ENCODE measurements around the gene C16orf82.
"Not testable (repeated sequence)": the region's sequence is repeated elsewhere in the genome, so short reads cannot be mapped to it uniquely, and the experiment has no call there.

Gene C16orf82

DNA sequence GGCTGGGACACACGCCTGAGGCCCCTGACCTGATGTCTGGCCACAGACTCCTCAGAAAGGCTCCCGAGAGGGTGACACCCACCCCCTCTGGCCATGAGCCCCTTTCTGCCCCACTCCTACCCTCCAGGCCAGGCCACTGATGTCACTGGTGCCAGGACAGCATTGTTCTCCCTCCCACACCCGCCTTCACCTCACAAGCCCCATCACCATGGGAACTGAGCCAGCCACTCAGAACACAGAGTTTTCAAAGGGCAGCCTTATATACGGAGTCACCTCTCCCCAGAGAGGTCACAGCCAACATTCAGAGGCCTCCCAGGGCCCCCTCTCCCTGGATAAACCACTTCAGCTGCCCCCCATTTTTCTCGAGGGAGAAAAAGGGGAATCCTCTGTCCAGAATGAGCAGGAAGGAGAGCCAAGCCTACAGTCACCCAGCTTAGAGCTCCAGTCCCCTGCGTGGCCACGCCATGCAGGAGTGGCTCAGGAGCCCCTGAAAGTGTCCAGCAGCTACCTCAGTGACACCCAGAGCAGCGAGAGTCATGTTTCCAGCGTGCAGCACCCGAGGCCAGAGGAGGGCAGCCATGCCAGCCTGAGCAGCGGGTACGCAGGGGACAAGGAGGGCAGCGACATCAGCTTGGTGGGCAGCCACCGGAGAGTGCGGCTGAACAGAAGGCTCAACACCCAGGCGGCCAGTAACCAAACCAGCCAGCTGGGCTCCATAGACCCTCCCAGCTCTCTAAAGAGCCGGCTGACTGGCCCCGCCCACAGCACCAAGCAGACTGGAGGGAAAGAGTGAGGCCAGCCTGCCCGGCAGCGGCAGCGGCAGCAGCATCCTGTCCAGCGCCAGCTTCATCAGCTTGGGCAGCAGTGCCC lies at the start of gene C16orf82:
Gene C16orf82 (plus strand): TSS at position 260 of the 870 bp plus-strand sequence.
- no peak for DNase-seq (ENCODE audit: low read depth in 2 of 2)

GRCh38 chr16:27020031-27020430 lies 46.7 kb upstream of the C16orf82 start:
- no peak for DNase-seq (ENCODE audit: low read depth in 2 of 2)

GRCh38 chr16:27024010-27024409 lies 42.7 kb upstream of the C16orf82 start:
- no peak for DNase-seq (ENCODE audit: low read depth in 2 of 2)

DNA sequence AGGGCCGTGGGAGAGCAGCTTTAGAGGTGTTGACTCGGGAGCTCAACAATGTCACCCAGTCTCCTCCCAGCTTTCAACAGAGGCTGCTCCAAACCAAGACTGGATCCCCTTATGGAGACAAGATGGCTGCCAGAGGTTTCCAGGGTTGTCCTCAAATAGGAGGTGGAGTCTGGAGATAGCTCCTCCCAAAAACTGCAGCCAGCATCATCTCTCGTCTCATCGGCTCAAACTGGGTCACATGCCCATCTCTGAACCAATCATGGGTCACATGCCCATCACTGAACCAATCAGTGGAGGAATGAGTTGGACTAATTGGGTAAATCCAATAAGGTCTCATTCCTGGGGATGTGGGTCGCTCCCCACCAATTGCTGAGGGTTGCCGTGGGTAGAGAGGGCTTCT lies 41.1 kb upstream of the C16orf82 start:
- no peak for DNase-seq (ENCODE audit: low read depth in 2 of 2)

- DNase-seq (ENCODE audit: low read depth in 2 of 2), result no peak
Observed at GRCh38 chr16:27027971-27028370, 38.8 kb upstream of the C16orf82 start.

GRCh38 chr16:27028591-27029110 lies 38.1 kb upstream of the C16orf82 start:
- no peak for DNase-seq (ENCODE audit: low read depth in 2 of 2)

- no peak for DNase-seq (ENCODE audit: low read depth in 2 of 2)
Observed at GRCh38 chr16:27029525-27029924, 37.2 kb upstream of the C16orf82 start.

DNA sequence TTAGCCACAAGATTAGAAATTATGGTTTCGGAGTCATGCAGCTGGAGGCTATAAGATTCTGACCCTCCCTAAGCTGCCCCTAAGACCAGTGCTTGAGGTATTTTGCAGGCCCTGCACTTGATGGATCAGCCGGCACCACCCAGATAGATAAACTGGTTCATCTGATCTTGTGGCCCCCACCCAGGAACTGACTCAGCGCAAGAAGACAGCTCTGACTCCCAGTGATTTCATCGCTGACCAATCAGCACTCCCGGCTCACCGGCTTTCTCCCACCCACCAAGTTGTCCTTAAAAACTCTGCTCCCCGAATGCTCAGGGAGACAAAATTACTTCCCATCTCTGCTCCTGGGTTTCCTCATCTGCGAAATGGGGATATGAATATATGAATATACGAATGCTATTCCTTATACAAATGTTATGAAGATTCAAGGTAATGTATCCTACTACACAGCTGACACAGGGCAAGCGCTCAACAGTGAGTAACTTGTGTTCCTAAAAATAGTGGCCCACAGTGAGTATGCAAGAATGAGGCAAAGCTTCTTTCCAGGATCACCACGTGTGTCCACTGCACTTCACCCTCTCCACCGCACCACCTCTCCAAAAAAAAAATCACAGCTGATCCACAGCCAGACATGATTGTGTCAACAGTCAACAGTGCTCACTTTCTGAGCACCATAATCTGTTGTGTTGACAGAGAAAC lies 33.3 kb upstream of the C16orf82 start:
- no peak for DNase-seq (ENCODE audit: low read depth in 2 of 2)

DNA sequence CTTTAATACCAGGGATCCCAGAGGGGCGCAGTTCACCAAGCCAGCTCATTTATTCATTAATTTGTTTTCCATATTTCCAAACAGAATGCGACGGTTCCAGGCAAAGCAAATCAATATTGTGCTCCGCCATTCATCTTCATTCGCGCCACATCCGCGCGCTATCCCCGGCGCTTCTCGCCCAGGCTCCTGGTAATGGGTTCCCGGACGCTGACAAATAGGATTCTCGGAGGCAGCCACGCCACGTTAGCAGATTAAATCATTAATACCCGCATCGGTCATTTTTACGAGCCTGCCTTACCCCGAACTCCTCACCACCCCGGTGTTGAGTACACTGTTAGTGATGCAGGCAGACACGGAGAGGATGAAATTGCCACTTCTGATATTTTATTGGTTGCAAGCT lies 26.0 kb upstream of the C16orf82 start:
- DNase-seq (ENCODE audit: low read depth in 2 of 2), result no peak

DNA sequence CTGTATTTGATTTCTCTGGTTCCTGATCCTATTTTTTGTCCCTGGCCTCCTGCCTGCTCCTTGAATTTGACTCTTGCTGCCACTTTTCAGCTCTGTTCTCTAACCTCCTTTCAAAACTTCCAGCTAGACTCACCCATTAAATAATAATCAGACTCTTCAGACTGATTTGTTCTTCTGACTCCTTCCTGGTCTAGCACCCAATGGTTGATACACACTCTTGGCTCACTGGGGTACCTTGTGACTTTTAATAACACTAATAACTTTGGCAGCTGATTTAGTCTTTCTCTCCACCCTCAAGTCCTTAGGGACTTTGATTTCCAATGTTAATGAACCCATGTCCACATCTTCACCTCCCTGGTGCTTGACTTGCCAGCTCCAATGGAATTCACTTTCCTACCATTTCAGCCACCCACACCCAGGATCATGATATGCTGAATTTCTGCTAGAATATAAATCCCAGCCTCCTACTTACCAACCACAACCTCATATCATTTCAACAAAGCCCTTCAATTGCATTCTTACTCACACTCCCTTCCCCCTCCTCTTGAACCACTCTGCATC lies 19.7 kb upstream of the C16orf82 start:
- no peak for DNase-seq (ENCODE audit: low read depth in 2 of 2)

DNA sequence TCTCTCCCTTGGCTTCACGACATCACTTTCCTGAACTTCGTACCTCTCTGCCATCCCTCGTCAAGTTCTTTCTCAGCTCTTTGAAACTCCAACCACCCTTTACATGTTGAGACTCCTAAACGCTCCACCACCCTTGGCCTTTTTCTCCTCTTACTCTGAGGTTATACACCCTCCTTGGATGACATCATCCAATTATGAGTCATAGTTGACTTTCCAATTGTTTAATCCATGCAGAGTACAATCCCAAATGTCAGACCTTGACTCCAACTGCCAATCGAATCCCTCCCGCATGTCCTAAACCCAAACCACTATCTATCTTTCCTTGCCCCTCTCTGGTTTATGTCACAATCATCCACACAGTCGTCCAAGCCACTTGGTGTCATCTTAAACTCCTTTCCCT lies 18.4 kb upstream of the C16orf82 start:
- no peak for DNase-seq (ENCODE audit: low read depth in 2 of 2)

DNA sequence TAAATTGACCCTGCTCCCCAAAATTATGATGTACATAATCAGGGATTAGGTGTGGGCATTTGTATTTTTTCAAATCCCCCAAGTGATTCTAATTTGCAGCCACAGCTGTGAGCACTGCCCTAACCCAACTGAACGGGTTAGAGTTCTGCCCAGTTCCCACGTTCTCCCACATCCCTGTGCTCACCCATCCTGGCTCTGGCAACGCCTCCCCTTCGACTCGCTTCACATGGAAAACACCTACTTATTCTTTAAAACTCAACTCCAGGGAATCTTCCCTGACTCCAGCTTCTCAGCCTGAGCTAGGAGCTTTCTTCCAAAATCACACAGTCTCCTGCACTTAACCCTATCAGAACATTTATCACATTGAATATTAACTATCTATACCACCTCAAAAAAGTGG lies 17.6 kb upstream of the C16orf82 start:
- no peak for DNase-seq (ENCODE audit: low read depth in 2 of 2)

DNA sequence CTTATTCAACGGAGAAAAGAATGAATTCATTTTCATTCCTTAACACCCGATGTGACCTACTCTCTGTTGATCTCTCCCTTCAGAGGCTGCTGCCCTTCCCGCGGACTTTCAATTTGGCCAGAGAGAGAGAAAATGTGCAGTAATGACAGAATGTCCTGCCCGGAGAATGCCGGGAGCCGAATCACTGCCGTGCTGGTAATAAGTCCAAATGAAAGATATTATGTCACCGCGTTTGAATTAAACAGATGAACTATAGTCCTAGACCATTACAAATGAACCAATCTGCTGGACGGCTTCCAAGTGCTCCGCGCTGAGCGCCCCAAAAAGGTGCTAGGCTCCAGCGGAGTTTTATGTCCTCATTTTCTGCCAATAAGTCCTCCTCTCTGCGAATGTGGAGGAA lies 14.7 kb upstream of the C16orf82 start:
- DNase-seq (ENCODE audit: low read depth in 2 of 2), result no peak

DNA sequence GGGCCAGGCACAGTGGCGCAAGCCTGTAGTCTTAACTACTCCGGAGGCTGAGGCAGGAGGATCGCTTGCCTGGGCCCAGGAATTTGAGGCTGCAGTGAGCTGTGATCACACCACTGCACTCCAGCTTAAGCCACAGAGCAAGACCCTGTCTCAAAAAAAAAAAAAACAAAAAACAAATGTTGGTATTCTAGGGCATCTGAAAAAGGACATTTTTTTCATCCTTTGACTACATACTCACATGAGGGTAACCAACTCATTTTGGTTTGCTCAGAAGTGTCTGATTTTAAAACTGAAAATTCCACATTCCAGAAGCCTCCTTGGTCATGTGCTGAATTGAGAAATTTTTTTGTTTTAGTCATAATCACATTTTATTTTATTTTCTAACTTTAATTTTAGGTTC lies 12.7 kb upstream of the C16orf82 start:
- no peak for DNase-seq (ENCODE audit: low read depth in 2 of 2)

DNA sequence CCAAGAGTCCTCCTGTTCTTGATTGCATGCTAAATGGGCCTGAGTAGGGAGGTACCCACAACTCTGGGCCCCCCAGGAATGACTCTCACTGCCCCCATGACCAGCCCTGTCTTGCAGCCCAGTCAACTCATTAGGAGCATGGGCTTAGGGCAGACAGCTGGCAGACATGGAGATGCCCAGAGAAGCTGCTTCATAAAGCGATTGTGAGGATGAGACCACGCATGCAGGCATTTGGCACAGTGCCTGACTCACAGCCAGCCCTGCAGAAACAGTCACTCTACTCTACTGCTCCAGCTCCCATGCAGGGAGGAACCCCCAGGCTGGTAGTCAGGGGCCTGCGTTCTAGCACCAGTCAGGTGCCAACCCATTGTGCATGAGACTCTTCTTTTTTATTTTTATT lies 8.4 kb upstream of the C16orf82 start:
- DNase-seq (ENCODE audit: low read depth in 2 of 2), result no peak

- DNase-seq (ENCODE audit: low read depth in 2 of 2), result no peak
Observed at GRCh38 chr16:27070776-27071175, 4.0 kb downstream of the C16orf82 start.

- DNase-seq (ENCODE audit: low read depth in 2 of 2), result no peak
Observed at GRCh38 chr16:27073733-27074132, 7.0 kb downstream of the C16orf82 start.

DNA sequence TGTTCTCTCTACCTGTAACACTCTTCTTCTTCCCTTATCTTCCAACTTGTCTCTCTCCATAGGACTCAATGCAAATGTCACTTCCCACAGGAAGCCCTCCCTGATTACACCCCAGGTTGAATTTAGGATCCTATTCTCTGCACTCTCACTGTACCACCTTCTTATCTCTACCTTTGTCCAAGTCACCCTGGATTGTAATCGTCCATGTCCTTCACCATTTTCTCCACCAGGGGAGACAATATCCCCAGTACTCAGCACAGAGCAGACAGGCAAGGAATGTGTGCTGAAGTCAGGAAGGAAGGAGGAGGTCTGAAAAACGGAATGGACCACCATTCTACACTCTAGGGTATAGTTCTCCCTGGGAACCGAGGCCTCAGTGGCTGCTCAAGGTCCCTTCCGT lies 14.2 kb downstream of the C16orf82 start:
- no peak for DNase-seq (ENCODE audit: low read depth in 2 of 2)

DNA sequence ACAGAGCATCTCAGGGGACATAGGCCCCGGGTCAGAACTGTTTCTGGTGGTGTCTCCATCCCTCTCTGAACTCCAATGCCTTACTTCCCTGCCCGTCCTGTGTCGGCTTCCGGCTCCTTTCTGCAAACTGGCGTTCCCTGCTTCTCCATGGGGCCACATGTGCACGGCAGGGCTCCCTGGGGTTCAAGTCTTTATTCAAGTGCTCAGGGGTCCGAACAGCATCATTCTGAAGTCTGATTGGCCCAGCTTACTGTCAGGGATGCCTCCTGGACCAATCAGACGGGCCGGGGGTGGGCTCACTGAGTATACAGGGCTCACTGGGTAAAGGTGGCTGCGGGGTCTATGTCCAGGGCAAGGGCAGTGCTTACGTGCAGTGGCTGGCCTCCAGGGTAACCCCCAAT lies 17.1 kb downstream of the C16orf82 start:
- DNase-seq (ENCODE audit: low read depth in 2 of 2), result no peak

DNA sequence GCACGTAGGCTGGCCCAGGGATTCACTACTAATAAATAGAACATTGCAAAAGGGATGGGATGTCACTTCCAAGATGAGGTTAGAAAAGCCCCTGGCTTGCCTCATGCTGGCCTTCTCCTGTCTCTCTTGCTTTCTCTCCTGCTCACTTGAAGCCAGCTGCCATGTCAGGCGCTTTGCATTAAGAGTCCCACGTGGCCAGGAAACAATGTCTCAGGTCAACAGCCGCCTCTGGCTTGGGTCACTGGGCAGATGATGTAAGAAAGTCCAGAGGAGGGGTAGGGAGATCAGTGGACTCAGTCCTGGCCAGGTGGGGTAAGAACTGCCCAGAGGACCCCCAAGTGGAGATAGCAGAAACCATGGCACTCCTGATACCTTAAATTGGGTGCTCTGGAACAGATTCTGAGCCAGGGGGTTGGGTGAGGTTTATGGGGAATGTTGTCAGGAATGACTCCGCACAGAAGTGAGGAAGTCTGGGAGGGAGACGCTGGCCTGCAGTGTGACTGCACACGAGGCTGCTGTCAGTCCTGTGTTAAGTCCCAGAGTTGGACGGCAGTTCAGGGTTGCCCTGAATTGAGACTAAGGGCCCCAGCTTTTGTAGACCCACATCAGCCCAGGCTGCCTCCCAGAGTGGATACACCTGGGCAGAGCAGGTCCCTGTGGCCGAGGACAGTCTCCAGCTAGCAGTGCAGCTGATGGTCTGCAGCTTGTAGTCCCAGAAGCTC lies 17.7 kb downstream of the C16orf82 start:
- no peak for DNase-seq (ENCODE audit: low read depth in 2 of 2)

DNA sequence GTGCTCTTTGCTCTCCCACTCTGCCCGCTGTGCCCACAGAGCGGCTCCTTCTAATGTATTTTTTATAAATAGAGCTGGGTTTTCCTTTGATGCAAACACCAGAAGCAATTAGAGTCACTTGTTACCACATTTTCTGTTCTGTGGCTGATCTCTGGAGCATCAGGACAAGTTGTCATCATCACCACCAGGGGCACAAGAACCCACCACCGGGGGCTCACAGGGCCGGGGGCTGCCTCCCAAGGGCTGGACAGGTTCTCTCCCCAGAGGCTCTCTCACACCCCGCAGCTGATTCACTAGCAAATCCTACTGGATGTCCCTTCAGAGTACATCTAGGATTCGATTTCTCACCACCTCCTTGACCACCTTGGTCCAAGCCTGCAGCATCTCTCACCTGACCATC lies 18.5 kb downstream of the C16orf82 start:
- DNase-seq (ENCODE audit: low read depth in 2 of 2), result no peak

- not testable (repeated sequence) for DNase-seq (ENCODE audit: low read depth in 2 of 2)
Observed at GRCh38 chr16:27086031-27086430, 19.3 kb downstream of the C16orf82 start.
